Activated CD4-positive, alpha-beta T cell treated with anti-CD3 and anti-CD28 coated beads, Interleukin-2, amount 50 U/mL, for 16 hours (primary cell): ENCODE results near the gene SIN3B.

Source experiments
- DNase-seq: peaks from one replicate; pipeline ENCODE4 v3.0.0-alpha.2; 2020

Gene SIN3B

GRCh38 chr19:16917401-16917800, 88.2 kb downstream of the SIN3B start:
- no peak for DNase-seq

GRCh38 chr19:16919496-16919895, 90.3 kb downstream of the SIN3B start:
- no peak for DNase-seq

GRCh38 chr19:16920816-16921529, 91.8 kb downstream of the SIN3B start:
- no peak for DNase-seq

- DNase-seq: no peak
Observed at GRCh38 chr19:16921766-16922591, 92.8 kb downstream of the SIN3B start.

- DNase-seq: no peak
Observed at GRCh38 chr19:16922592-16922934, 93.4 kb downstream of the SIN3B start.

GRCh38 chr19:16922949-16923348, 93.8 kb downstream of the SIN3B start:
- DNase-seq: no peak

- no peak for DNase-seq
Observed at GRCh38 chr19:16927883-16928282, 98.7 kb downstream of the SIN3B start.

GRCh38 chr19:16928351-16928750, 99.2 kb downstream of the SIN3B start:
- DNase-seq: no peak

GRCh38 chr19:16928916-16929315, 99.7 kb downstream of the SIN3B start:
- DNase-seq: no peak
